Ishikawa (cell line): ENCODE results near the gene SDK1.

ENCODE experiments used
- CEBPB ChIP-seq: IDR thresholded peaks from 2 replicates; pipeline ENCODE4 v1.6.1; 2012
- CREB1 ChIP-seq: IDR thresholded peaks from 2 replicates; pipeline ENCODE4 v1.6.1; 2012; ENCODE audit warnings: low read depth
- EGR1 ChIP-seq: IDR thresholded peaks from 2 replicates; pipeline ENCODE4 v1.6.1; 2012
- EP300 ChIP-seq: IDR thresholded peaks from 2 replicates; pipeline ENCODE4 v1.6.1; 2012; ENCODE audit warnings: borderline replicate concordance
- FOXM1 ChIP-seq: IDR thresholded peaks from 2 replicates; pipeline ENCODE4 v1.6.1; 2012; ENCODE audit warnings: low read depth, borderline replicate concordance
- MAX ChIP-seq: IDR thresholded peaks from 2 replicates; pipeline ENCODE4 v1.6.1; 2012
- NFIC ChIP-seq: IDR thresholded peaks from 2 replicates; pipeline ENCODE4 v1.6.1; 2012
- RAD21 ChIP-seq: IDR thresholded peaks from 2 replicates; pipeline ENCODE4 v1.6.1; 2012; ENCODE audit warnings: low read depth
- REST ChIP-seq: IDR thresholded peaks from 2 replicates; pipeline ENCODE4 v1.6.1; 2012; ENCODE audit warnings: low read depth, mild to moderate bottlenecking
- TAF1 ChIP-seq: IDR thresholded peaks from 2 replicates; pipeline ENCODE4 v1.6.1; 2012; ENCODE audit warnings: low read depth, mild to moderate bottlenecking
- TCF12 ChIP-seq: IDR thresholded peaks from 2 replicates; pipeline ENCODE4 v1.6.1; 2012; ENCODE audit warnings: low read depth
- TEAD4 ChIP-seq: IDR thresholded peaks from 2 replicates; pipeline ENCODE4 v1.6.1; 2012
- YY1 ChIP-seq: IDR thresholded peaks from 2 replicates; pipeline ENCODE4 v1.6.1; 2012; ENCODE audit warnings: low read depth
- ZBTB7A ChIP-seq: IDR thresholded peaks from 2 replicates; pipeline ENCODE4 v1.6.1; 2012; ENCODE audit warnings: low read depth
- TF ChIP-seq, protein P1 (sequence below): IDR thresholded peaks from 2 replicates; pipeline ENCODE4 v1.6.1; 2012

SDK1 gene

GRCh38 chr7:4080954-4081353 is 779.9 kb downstream of the SDK1 start:
- TF ChIP-seq EGR1 (no peak), TAF1 (no peak), CREB1 (no peak), FOXM1 (no peak), TCF12 (no peak), REST (no peak), ZBTB7A (no peak), YY1 (no peak), NFIC (no peak), EP300 (no peak)
- TF ChIP-seq, protein P1, sequence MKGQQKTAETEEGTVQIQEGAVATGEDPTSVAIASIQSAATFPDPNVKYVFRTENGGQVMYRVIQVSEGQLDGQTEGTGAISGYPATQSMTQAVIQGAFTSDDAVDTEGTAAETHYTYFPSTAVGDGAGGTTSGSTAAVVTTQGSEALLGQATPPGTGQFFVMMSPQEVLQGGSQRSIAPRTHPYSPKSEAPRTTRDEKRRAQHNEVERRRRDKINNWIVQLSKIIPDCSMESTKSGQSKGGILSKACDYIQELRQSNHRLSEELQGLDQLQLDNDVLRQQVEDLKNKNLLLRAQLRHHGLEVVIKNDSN, result no peak

DNA sequence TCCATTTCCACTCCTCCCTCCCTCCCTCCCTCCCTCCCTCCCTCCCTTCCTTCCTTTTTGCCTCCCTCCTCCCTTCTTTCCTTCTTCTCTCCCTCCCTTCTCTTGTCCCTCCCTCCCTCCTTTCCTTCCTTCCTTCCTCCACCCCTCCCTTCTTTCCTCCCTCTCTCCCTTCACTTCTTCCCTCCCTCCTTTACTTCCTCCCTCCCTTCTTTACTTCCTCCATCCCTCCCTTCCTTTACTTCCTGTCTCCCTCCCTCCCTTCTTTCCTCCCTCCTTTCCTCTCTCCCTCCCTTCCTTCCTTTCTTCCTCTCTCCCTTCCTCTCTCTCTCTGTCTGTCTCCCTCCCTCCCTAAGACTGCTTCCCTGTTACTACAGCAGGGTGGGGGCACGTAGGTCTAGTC is 782.5 kb downstream of the SDK1 start:
- TF ChIP-seq MAX, result no peak
- no peak for TF ChIP-seq EP300
- TF ChIP-seq REST, result no peak
- no peak for TF ChIP-seq EGR1
- no peak for TF ChIP-seq TCF12
- TF ChIP-seq, protein P1, result no peak

GRCh38 chr7:4084271-4084670 is 783.2 kb downstream of the SDK1 start:
- no peak for TF ChIP-seq TEAD4
- no peak for TF ChIP-seq FOXM1
- TF ChIP-seq EGR1, result no peak
- no peak for TF ChIP-seq YY1
- no peak for TF ChIP-seq MAX
- TF ChIP-seq, protein P1, result no peak

DNA sequence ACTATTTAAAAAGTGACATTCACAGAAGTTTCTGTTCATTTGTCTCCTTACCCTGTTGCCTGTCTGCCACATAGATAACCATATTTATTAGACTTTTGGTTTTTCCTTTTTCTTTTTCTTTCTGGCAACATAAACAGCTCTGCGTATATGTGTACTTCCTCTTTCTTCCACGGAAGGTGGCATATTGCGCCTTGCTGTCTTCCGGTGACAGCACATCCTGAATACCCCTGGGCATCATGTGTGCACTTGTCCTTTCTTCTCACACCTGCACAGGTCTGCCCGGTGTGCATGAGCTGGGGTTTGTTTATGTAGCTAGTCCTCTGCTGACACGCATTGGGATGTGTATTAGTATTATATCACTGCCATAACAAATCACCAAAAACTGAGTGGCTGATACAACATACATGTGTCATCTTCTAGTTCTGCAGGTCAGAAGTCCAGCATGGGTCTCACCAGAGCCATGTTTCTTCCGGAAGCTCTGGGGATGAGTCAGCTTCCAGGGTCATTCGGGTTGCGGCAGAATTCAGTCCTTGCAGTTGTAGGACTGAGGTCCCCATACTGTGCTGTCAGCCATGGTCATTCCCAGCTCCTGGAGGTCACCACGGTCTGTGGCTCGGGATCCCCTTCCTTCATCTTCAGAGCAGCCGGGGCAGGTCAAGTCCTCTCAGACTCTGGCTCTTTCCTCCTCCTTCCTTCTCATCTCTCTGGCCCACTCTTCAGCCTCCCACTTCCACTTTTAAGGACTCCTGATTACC is 785.1 kb downstream of the SDK1 start:
- TF ChIP-seq ZBTB7A (no peak), EGR1 (no peak), RAD21 (no peak)

DNA sequence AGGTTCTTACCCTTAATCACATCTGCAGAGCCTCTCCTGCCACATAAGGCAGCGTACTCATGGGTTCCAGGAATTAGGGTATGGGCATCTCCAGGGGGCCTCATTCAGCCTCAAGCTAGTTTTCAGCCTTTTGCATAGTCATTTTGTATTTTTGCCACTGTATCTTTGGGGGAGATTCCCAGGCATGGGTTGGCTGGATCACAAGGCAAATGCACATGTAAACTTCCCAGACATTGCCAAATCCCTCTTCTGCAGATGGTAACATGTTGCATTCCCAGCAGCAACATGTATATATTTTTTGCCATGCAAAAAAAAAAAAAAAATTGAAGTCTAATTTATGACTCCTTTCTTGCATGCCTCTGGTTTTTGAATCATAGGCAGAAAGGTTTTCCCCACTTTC is 785.7 kb downstream of the SDK1 start:
- no peak for TF ChIP-seq ZBTB7A
- no peak for TF ChIP-seq EP300
- TF ChIP-seq NFIC, result no peak
- TF ChIP-seq YY1, result no peak
- TF ChIP-seq CEBPB, result no peak
- TF ChIP-seq CREB1, result no peak
- TF ChIP-seq EGR1, result no peak
- TF ChIP-seq FOXM1, result no peak
- no peak for TF ChIP-seq TCF12
- TF ChIP-seq TEAD4, result no peak
- TF ChIP-seq, protein P1, result no peak
- TF ChIP-seq MAX, result no peak
- no peak for TF ChIP-seq TAF1
- no peak for TF ChIP-seq RAD21
